Right lobe of liver (tissue), 4 donors: ENCODE results near the gene KDM4C.

Source experiments
- POLR2A ChIP-seq: fragments of 450-650 bp; IDR thresholded peaks from one replicate; pipeline ENCODE4 v1.6.1; 2017; ENCODE audit warnings: antibody characterized with exemption, mild to moderate bottlenecking
- TF ChIP-seq, protein P1 (sequence below), 4 donors: fragments of 200-600 bp in 3 of 4; fragments of 450-650 bp in 1 of 4; IDR thresholded peaks; one replicate each; pipeline versions ENCODE4 v1.5.1 to v1.8.0; 2016 to 2022; ENCODE audit warnings: antibody characterized with exemption in 4 of 4, mild to moderate bottlenecking in 2 of 4
- donor health status: DM: no; HTN: no; CAD: no.
- donor health status: DM: no; HTN: no; CAD: no.
- donor health status: DM: no; HTN: yes; CAD: no.

DNA sequence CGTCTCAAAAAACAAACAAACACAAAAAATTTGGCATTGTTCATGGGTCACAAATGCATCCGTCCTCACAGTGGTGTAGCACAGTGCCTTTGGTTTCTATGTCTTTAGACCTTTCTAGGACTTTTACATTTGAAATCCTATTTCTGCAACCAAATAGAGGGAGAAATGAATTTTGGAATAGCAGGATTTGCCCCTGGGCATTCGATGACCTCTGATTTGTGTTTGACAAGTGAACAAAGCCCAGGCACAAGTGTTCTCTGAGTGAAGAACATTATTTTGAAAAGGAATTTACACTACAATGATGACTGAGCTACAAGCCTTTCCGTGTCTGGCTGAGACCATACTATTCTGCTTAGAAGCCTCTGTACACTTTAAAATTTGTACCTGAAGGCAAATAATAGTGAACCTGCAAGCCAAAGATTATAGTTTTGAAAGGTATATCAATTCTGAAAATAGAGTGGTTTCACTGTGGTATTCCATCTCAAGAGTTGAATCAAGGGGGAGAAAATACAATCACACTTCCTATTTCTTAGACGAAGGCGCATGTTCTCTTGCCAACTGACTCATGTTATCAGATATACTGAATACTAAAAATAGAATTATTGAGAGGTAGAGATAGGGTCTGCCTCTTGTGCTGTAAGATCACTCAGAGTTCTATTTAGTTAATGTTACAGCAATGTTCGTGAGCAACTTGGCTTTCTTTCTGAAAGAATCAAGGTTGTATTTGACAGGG, 297.6 kb downstream of the KDM4C start:
- TF ChIP-seq, protein P1, sequence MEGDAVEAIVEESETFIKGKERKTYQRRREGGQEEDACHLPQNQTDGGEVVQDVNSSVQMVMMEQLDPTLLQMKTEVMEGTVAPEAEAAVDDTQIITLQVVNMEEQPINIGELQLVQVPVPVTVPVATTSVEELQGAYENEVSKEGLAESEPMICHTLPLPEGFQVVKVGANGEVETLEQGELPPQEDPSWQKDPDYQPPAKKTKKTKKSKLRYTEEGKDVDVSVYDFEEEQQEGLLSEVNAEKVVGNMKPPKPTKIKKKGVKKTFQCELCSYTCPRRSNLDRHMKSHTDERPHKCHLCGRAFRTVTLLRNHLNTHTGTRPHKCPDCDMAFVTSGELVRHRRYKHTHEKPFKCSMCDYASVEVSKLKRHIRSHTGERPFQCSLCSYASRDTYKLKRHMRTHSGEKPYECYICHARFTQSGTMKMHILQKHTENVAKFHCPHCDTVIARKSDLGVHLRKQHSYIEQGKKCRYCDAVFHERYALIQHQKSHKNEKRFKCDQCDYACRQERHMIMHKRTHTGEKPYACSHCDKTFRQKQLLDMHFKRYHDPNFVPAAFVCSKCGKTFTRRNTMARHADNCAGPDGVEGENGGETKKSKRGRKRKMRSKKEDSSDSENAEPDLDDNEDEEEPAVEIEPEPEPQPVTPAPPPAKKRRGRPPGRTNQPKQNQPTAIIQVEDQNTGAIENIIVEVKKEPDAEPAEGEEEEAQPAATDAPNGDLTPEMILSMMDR (IDR thresholded peaks at IDR 0.05), result no peak
- TF ChIP-seq POLR2A, result no peak
